GM23338 (cell line): ENCODE data around the gene PPM1E. TPM values are rescaled to one million over a fixed set of nuclear protein-coding genes. Genes with fewer than 3 reads are reported as not detected.

Experiments used
- ATAC-seq: fragments of 200-7000 bp; cut with Tn5 transposase; 3 replicates; pipeline ENCODE4 v1.9.1; 2020
- DNase-seq: peaks from one replicate; pipeline ENCODE4 v3.0.0-alpha.2; 2015; ENCODE audit warnings: low spot score
- H2AFZ ChIP-seq: fragments of 200-600 bp; sonication (generic); 2 replicates; pipeline ENCODE4 v1.8.0; 2016; ENCODE audit warnings: antibody characterized with exemption, mild to moderate bottlenecking, moderate library complexity
- H3F3A ChIP-seq: fragments of 200-600 bp; sonication (generic); replicated peaks from 2 replicates; pipeline ENCODE4 v1.8.0; 2017; ENCODE audit warnings: antibody characterized with exemption, mixed run types, low read depth
- H3K27ac ChIP-seq: fragments of 200-600 bp; sonication (generic); 2 replicates; pipeline ENCODE4 v1.6.1; 2016; ENCODE audit warnings: low read depth
- H3K27me3 ChIP-seq: fragments of 200-600 bp; sonication (generic); 2 replicates; pipeline ENCODE4 v1.8.0; 2016; ENCODE audit warnings: mild to moderate bottlenecking, mixed run types, moderate library complexity; ENCODE audit not compliant: insufficient read depth
- H3K36me3 ChIP-seq: fragments of 200-600 bp; sonication (generic); 2 replicates; pipeline ENCODE4 v1.8.0; 2016; ENCODE audit warnings: mild to moderate bottlenecking; ENCODE audit not compliant: insufficient read depth
- H3K4me1 ChIP-seq: fragments of 200-600 bp; sonication (generic); 2 replicates; pipeline ENCODE4 v1.8.0; 2016; ENCODE audit warnings: mild to moderate bottlenecking, moderate library complexity; ENCODE audit not compliant: insufficient read depth
- H3K4me2 ChIP-seq: fragments of 200-600 bp; sonication (generic); 2 replicates; pipeline ENCODE4 v1.7.1; 2017; ENCODE audit warnings: mixed run types
- H3K4me3 ChIP-seq: fragments of 200-600 bp; sonication (generic); 2 replicates; pipeline ENCODE4 v1.6.1; 2016; ENCODE audit warnings: mixed run types
- H3K79me2 ChIP-seq: fragments of 200-600 bp; sonication (generic); replicated peaks from 2 replicates; pipeline ENCODE4 v1.8.0; 2017; ENCODE audit warnings: mild to moderate bottlenecking; ENCODE audit not compliant: insufficient read depth
- H3K9me2 ChIP-seq: fragments of 200-600 bp; sonication (generic); 2 replicates; pipeline ENCODE4 v1.8.0; 2017; ENCODE audit not compliant: insufficient read depth
- H4K20me1 ChIP-seq: fragments of 200-600 bp; sonication (generic); replicated peaks from 2 replicates; pipeline ENCODE4 v1.8.0; 2017; ENCODE audit warnings: mild to moderate bottlenecking; ENCODE audit not compliant: insufficient read depth
- H3K27ac Mint-ChIP-seq: 2 replicates; pipeline ENCODE4 v1.8.0; 2020; ENCODE audit warnings: inconsistent platforms, mild to moderate bottlenecking, moderate library complexity, mixed read lengths
- H3K27me3 Mint-ChIP-seq: 3 replicates; pipeline ENCODE4 v1.8.0; 2022; ENCODE audit warnings: low read depth, mild to moderate bottlenecking, moderate library complexity, mixed read lengths, inconsistent platforms; ENCODE audit not compliant: insufficient read depth, poor library complexity
- H3K36me3 Mint-ChIP-seq: 3 replicates; pipeline ENCODE4 v1.8.0; 2021; ENCODE audit warnings: low read depth, mild to moderate bottlenecking, inconsistent platforms, moderate library complexity, mixed read lengths
- H3K4me1 Mint-ChIP-seq: 3 replicates; pipeline ENCODE4 v1.8.0; 2020; ENCODE audit warnings: mild to moderate bottlenecking, inconsistent platforms, mixed read lengths
- H3K4me3 Mint-ChIP-seq: 3 replicates; pipeline ENCODE4 v1.8.0; 2021; ENCODE audit warnings: moderate library complexity, mild to moderate bottlenecking, inconsistent platforms, mixed read lengths
- H3K9me3 Mint-ChIP-seq: 3 replicates; pipeline ENCODE4 v1.8.0; 2020; ENCODE audit warnings: moderate library complexity, mild to moderate bottlenecking, inconsistent platforms, mixed read lengths
- CREB1 ChIP-seq: fragments of 250-450 bp; sonication (Bioruptor Pico); IDR thresholded peaks from 2 replicates; pipeline ENCODE4 v1.5.0; 2020; ENCODE audit warnings: low read depth, mild to moderate bottlenecking, moderate library complexity
- CTCF ChIP-seq, 2 experiments: fragments of 200-600 bp in 1 of 2; sonication (generic) in 1 of 2; conservative IDR thresholded peaks; 2 replicates each; pipeline versions ENCODE4 v1.5.1 to v1.6.1; 2016 to 2017; ENCODE audit warnings: antibody characterized with exemption in 2 of 2, low read depth in 2 of 2, mild to moderate bottlenecking in 2 of 2, moderate library complexity in 1 of 2
- ETS1 ChIP-seq: IDR thresholded peaks from 2 replicates; pipeline ENCODE4 v1.6.1; 2016; ENCODE audit warnings: antibody characterized with exemption
- EZH2phosphoT487 ChIP-seq: fragments of 200-600 bp; sonication (generic); IDR thresholded peaks from one replicate; pipeline ENCODE4 v1.8.1; 2018; ENCODE audit warnings: antibody characterized with exemption; ENCODE audit not compliant: unreplicated experiment
- JUNB ChIP-seq: IDR thresholded peaks from one replicate; pipeline ENCODE4 v1.6.1; 2016; ENCODE audit warnings: antibody characterized with exemption; ENCODE audit not compliant: unreplicated experiment
- NANOG ChIP-seq: IDR thresholded peaks from 2 replicates; pipeline ENCODE4 v1.6.1; 2016; ENCODE audit warnings: antibody characterized with exemption, borderline replicate concordance
- POLR2AphosphoS5 ChIP-seq: IDR thresholded peaks from 2 replicates; pipeline ENCODE4 v1.6.1; 2016; ENCODE audit warnings: antibody characterized with exemption, low read depth
- REST ChIP-seq: IDR thresholded peaks from one replicate; pipeline ENCODE4 v1.6.1; 2018; ENCODE audit warnings: antibody characterized with exemption; ENCODE audit not compliant: unreplicated experiment
- STAT1 ChIP-seq: IDR thresholded peaks from one replicate; pipeline ENCODE4 v1.6.1; 2016; ENCODE audit warnings: antibody characterized with exemption; ENCODE audit not compliant: unreplicated experiment
- ZNF114 ChIP-seq: fragments of 250-450 bp; sonication (Bioruptor Pico); IDR thresholded peaks from 2 replicates; pipeline ENCODE4 v1.5.0; 2020; ENCODE audit warnings: mild to moderate bottlenecking, moderate library complexity
- ZNF331 ChIP-seq: fragments of 250-450 bp; sonication (Bioruptor Pico); IDR thresholded peaks from 2 replicates; pipeline ENCODE4 v1.5.0; 2020; ENCODE audit warnings: low read depth, mild to moderate bottlenecking, moderate library complexity
- ZNF462 ChIP-seq: fragments of 250-450 bp; sonication (Bioruptor Pico); IDR thresholded peaks from 2 replicates; pipeline ENCODE4 v1.5.0; 2020; ENCODE audit warnings: mild to moderate bottlenecking, moderate library complexity
- polyA plus RNA-seq: library from polyadenylated mRNA; unstranded; fragments of >200 nt; fragmentation: Nextera tagmentation; extraction: Ambion mirVana; gene quantifications from 2 replicates; pipeline ENCODE4 v1.2.1, GENCODE V29; 2016
- total RNA-seq: library from RNA; depleted of rRNA; stranded (reverse); fragments of >200 nt; shearing (Covaris generic); gene quantifications from 2 replicates; pipeline ENCODE4 v1.2.3, GENCODE V29; 2014

The PPM1E gene
- total and polyA plus RNA-seq, 2 experiments from 2014 or later = 2.1 to 13.8 TPM

- TF ChIP-seq REST (no peak), EZH2phosphoT487 (no peak), ZNF331 (CRISPR knock-in tag) (no peak), STAT1 (no peak), POLR2AphosphoS5 (no peak), ETS1 (no peak), CTCF (conservative IDR thresholded peaks at IDR 0.05; ENCODE audit: low read depth in 2 of 2) (no peak), CREB1 (no peak), NANOG (no peak)
These were observed 109.6 kb downstream of the PPM1E start (continued) for GRCh38 chr17:58865301-58865700.

- Histone ChIP-seq H2AFZ (no peak overlapping the region), H3K27ac (no peak overlapping the region), H3K9me2 (no peaks in the 10 kb centered on the region), H4K20me1 (no peaks in the 10 kb centered on the region), H3K79me2 (no peaks in the 10 kb centered on the region), H3K27me3 (no peaks in the 10 kb centered on the region), H3K4me1 (0 out of 2 replicates have a peak, but pooled peaks cover 3% of the 10 kb centered on the region), H3K4me3 (no peak overlapping the region), H3F3A (no peaks in the 10 kb centered on the region), H3K4me2 (no peak overlapping the region), H3K36me3 (no peaks in the 10 kb centered on the region)
- H3K27ac Mint-ChIP-seq = no peak overlapping the region
- DNase-seq (peak; percentile 11), ATAC-seq (no peak)
- no peak overlapping the region for H3K4me3 Mint-ChIP-seq
- H3K36me3 Mint-ChIP-seq = no peaks in the 10 kb centered on the region
- no peaks in the 10 kb centered on the region for H3K27me3 Mint-ChIP-seq
- H3K9me3 Mint-ChIP-seq = no peaks in the 10 kb centered on the region
- peaks cover 2% of the 10 kb centered on the region; the same call in 2 of the 3 replicates for H3K4me1 Mint-ChIP-seq
- TF ChIP-seq ZNF114 (CRISPR knock-in tag) (no peak), JUNB (no peak), ZNF331 (CRISPR knock-in tag) (no peak), ZNF462 (CRISPR knock-in tag) (no peak), NANOG (no peak)
These were observed 115.1 kb downstream of the PPM1E start for GRCh38 chr17:58870747-58871146.
